ENCODE results near the gene KIF13A.

Gene KIF13A

DNA sequence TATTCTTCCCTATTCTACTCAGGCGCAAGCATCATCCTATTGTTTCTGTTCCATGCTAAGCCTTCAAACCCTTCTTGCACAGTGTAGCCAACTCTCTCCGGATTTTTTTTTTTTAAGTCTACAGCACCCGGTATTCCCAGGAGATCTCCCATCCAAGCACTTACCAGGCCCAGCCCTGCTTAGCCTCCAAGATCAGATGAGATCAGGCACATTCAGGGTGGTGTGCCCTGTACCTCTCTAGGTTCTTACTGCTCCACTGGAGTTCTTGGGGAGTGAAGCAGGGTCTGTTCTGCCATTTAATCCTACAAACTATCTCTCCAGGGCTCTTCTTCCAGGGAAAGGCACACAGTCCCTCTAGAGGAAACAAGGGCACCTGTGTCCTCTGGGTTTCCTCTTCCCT lies 265.8 kb downstream of the KIF13A start:
- no peak for DNase-seq (ENCODE audit: low spot score)

- no peak for DNase-seq (ENCODE audit: low spot score)
These were observed 268.0 kb downstream of the KIF13A start for GRCh38 chr6:17719323-17720041.

DNA sequence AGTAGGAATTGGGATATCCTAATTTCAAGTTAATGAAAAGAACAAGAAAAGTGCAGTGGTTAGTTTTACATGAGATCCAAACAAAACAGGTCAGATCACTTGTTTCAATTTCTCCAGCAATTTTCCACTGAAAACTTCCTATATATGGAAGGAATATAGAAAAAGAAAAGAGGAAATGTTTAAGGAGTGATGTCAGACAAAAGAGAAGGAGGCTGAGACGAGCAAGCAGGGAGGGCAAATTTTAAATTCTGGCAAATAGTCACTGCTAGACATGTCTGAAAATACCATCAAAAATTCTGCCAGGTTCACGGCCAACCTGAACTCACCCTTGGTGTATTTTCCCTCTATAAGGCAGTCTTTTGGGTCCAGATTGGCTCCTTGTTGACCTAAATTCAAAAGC lies 271.2 kb downstream of the KIF13A start:
- no peak for DNase-seq (ENCODE audit: low spot score)

- no peak for DNase-seq (ENCODE audit: low spot score)
These were observed 272.3 kb downstream of the KIF13A start for GRCh38 chr6:17714879-17715851.

GRCh38 chr6:17714177-17714576 lies 273.3 kb downstream of the KIF13A start:
- DNase-seq (ENCODE audit: low spot score): no peak

- no peak for DNase-seq (ENCODE audit: low spot score)
These were observed 274.9 kb downstream of the KIF13A start for GRCh38 chr6:17712576-17712975.

DNA sequence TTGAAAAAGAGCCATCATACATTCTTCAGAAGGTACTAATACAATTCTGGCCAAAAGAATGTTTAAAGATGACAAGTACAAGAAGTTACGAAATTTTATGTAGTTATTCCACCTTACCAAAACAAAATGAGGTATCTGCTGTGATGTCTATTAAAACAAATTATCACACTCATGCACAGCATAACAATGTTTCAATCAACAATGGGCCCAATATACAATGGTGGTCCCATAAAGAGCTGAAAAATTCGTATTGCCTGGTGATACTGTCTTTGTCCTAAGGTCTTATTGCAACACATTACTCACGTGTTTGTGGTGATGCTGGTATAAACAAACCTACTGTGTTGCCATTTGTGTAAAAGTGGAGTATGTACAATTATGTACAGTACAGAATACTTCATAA lies 277.1 kb downstream of the KIF13A start:
- DNase-seq (ENCODE audit: low spot score): no peak

- peak; percentile 9 for DNase-seq (ENCODE audit: low spot score)
These were observed 278.0 kb downstream of the KIF13A start for GRCh38 chr6:17709476-17709875.
